Urothelium cell line (cell line): ENCODE results near the gene MSANTD2.
A peak's percentile ranks its signal among the peaks of the same experiment; 100 is the strongest.

Experiments used
- DNase-seq: peaks from one replicate; pipeline ENCODE4 v3.0.0; 2011; ENCODE audit warnings: low spot score, mixed read lengths
- FAIRE-seq: peaks from 2 replicates; lab custom pipeline; 2011; peaks lifted over from hg19 to GRCh38; lab: Jason Lieb, UNC

The MSANTD2 gene

DNA sequence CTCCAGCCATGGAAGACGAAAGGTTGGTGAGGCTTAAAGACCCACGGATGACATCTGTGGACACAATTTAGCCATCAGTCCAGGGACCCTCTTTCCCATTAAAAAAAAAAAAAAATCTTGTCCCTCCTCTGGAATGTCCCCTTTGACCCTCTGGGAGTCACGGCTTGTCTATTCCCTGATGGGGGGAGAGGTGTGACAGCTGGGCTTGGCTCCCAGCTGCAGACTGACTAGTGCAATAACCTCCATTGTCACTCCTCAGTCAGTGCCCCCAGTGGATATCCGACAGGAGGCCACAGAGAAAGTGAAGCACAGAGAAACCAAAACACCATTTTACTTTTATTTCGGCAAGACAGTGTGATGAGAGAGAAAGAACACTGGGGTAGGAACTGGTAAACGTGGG, 45.5 kb downstream of the MSANTD2 start:
- no peak for FAIRE-seq
- no peak for DNase-seq

- DNase-seq (no peak), FAIRE-seq (no peak)
These were observed 45.9 kb downstream of the MSANTD2 start for GRCh38 chr11:124754309-124754708.

GRCh38 chr11:124753624-124754023, 46.6 kb downstream of the MSANTD2 start:
- FAIRE-seq (no peak), DNase-seq (no peak)

GRCh38 chr11:124753205-124753604, 47.0 kb downstream of the MSANTD2 start:
- FAIRE-seq (no peak), DNase-seq (no peak)

DNA sequence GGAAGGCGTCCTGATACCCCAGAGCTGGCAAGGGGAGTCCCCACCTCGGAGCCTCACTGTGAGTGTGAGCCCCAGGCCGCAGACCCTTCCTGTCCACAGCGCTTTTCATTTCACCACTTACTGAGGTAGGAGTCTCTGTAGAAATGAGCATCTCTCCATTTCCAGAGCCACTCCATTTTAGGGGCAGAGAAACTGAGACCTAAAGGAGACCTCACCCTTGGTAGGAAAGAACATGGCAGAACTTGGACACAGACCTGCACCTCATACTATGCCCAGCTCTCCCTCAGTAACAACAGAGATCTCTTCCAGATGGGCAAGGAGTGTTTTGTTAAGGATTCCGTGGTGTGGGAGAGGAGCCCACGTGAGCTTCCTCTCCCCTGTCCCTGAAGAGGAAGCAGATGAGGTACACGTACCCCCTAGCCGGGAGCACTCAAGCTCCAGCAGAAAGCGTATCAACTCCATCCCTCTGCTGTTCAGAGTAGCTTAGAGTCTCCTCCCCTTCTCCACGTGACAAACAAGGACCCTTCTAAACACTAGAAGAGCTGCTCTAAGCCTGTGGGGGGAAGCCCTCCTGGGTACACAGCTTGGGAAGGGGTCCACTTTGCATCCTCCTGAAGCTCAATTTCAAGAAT, 47.6 kb downstream of the MSANTD2 start:
- no peak for DNase-seq
- FAIRE-seq = no peak

DNA sequence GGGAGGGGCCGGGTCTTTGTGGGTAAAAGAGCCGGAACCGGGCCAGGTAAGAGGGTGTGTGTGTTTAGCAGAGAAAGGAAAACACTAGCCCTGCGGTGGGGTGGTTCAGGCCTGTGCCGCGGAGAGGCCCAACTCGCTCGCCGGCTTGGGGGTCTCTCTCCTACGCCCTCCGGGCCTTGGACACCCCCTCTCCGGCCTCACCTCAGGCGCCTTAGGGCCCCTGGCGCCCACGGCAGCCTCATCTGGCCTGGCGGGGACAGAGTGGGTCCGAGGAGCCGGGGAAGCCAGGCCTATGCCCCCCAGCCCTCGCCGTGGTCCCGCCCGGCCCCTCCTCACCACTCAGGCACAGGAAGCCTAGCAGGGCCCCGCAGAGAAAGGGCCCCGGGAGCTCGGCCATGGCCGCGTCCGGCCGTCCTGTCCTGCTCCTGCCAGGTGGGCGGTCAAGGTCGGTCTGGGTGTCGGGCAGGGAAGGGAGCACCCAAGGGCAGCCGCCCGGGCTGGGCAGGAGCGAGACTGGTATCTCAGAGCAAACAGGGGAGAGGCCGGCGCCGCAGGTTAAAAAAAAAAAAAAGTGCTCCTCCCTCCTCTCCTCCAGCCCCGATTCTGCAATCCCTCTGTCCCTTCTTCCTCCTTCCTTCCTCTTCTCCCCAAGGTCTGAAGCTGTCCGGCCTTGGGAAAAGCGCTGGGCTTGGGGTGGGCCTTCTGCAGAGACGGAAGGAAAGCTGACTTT, 48.3 kb downstream of the MSANTD2 start, which contains the start of gene VSIG2:
Gene VSIG2, minus strand, starts transcription at position 515 of the 730 bp plus-strand sequence. Its CDS starts 118 bp downstream, at position 397.
- DNase-seq (no peak), FAIRE-seq (no peak)

- DNase-seq (no peak), FAIRE-seq (no peak)
These were observed 48.8 kb downstream of the MSANTD2 start for GRCh38 chr11:124751391-124751740.

DNA sequence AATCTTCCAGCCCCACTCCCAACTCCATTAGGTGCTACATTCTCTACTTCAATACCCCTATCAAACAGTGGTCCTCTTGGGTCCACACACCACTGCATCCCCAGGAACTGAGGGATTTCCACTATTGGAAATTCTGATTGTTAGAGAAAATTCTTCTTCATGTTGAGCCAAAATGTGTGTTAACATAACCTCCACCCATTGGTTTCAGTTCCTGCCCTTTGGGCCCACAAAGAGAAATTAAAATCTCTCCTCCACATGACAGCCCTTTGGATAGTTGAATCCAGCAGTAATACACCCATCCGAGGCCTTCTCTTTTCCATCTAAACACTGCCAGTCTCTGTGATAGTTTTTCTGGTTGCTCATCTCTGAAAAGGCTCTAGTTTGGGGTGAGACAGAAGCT, 50.3 kb downstream of the MSANTD2 start:
- DNase-seq = no peak
- FAIRE-seq = no peak

- no peak for FAIRE-seq
- no peak for DNase-seq
These were observed 51.5 kb downstream of the MSANTD2 start for GRCh38 chr11:124748481-124749343.

GRCh38 chr11:124748100-124748418, 52.1 kb downstream of the MSANTD2 start:
- no peak for FAIRE-seq
- DNase-seq = no peak

- FAIRE-seq = no peak
- DNase-seq = no peak
These were observed 52.7 kb downstream of the MSANTD2 start for GRCh38 chr11:124747406-124748099.

DNA sequence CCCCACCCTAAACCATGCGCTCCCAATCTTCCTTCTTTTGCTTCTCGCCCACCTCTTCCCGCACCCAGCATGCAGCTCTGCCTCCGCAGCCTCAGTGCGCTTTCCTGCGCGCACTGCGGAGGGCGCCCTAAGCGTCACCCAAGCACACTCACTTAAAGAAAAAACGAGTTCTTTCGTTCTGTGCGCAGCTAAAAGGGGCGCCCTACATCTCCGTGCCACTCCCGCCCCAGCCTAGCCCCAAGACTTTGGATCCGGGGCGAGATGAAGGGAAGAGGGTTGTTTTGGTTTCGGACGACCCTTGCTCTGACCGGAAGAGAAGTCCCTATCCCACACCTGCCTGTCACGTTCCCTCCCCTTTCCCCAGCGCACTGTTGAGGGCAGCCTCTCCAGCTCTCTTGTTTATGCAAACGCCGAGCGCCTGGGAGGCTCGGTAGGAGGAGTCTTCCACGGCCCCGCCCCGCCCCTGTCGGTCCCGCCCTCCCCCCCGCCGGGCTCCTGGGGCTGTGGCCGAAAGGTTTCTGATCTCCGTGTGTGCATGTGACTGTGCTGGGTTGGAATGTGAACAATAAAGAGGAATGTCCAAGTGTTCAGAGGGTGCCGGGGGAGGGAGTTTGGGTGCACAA, 53.5 kb downstream of the MSANTD2 start:
- DNase-seq (peak; percentile 76), FAIRE-seq (no peak)

- no peak for FAIRE-seq
These were observed 54.2 kb downstream of the MSANTD2 start for GRCh38 chr11:124745835-124746620.

GRCh38 chr11:124745270-124745834, 54.9 kb downstream of the MSANTD2 start:
- DNase-seq (no peak), FAIRE-seq (no peak)

More at GRCh38 chr11:124745835-124746620, 54.2 kb downstream of the MSANTD2 start:
- DNase-seq = peak; percentile 33

GRCh38 chr11:124743050-124743449, 57.2 kb downstream of the MSANTD2 start:
- FAIRE-seq = no peak

GRCh38 chr11:124742555-124742954, 57.7 kb downstream of the MSANTD2 start:
- FAIRE-seq = no peak
- DNase-seq = no peak

More at GRCh38 chr11:124743050-124743449, 57.2 kb downstream of the MSANTD2 start:
- no peak for DNase-seq

DNA sequence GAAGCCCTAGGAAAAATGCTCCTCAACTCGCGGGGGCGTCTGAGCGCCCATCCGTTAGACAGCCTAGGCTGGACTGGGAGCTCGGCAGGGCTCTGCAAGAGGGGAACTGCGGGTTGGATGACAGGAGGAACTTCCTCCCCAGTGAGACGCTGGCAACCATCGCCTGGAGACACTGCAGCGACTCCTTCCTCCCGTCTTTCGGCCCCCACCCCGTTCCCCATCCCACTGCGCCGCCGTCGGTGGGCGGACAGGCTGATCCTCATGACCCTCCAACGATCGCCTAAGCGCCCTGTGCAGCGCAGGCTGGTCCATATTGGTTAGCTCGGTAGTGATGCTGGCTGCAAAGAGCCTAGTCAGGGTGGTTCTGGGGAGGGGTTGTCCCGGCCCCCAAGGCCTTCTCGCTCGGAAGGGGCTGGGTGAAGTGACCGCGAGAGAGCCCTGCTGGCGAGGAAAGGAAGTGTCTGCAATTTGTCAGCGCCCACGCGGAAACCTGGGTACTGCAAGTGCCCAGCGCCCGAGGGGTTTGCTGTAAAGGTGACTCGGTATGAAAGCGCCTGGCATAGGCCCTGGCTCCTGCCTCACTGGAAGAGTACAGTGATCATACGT, 59.8 kb downstream of the MSANTD2 start:
- DNase-seq = peak; percentile 26
- no peak for FAIRE-seq

- DNase-seq (peak; percentile 79), FAIRE-seq (no peak)
These were observed 60.5 kb downstream of the MSANTD2 start, which contains the start of gene NRGN for GRCh38 chr11:124739479-124740276. TSS of gene NRGN (plus strand) at chr11:124739942. CDS start at chr11:124740085, 143 bp downstream.
